ENCODE data around the gene ARID1B.

Gene ARID1B

GRCh38 chr6:157251586-157252247 is 474.5 kb downstream of the ARID1B start:
- in situ Hi-C loops (cut with MboI; ENCODE audit: low sequenced_read_pairs) = no loop called here

GRCh38 chr6:157253017-157253416 is 475.8 kb downstream of the ARID1B start:
- in situ Hi-C loops (cut with MboI; ENCODE audit: low sequenced_read_pairs) = no loop called here

DNA sequence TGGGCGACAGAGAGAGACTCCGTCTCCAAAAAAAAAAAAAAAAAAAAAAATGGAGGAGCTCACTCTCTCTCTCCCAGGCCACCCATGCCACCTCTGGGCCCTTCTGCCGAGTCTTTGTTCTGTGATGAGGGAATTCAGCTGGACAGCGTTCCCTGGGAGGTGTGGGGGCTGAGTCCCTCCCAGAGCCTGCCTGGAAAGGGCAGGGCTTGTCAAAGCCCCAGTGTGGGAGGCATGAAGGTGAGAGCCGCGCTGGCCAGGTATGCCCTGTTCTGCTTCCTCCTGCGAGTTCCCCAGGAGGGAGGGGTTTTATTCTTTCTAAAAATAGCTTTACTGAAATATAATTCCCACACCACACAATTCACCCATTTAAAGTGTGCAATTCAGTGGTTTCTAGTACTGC is 476.5 kb downstream of the ARID1B start:
- in situ Hi-C loops (cut with MboI; ENCODE audit: low sequenced_read_pairs) = no loop called here

DNA sequence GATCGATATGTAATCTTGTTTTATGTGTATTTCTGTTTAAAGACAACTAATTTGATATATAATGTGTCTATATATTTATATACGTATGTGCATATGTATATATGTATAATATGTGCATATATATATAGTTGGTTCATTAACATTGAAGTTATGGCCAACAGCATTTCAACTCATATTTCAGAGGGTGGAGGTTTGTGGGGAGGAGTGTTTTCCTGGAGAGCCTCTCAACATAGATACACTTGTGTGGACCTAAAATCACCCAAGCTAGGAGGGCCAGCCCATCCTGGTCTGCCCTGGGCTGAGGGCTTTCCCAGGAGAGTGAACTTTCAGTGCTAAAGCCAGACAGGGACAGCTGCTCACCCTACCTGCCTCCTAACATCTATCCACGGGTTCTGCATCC is 477.4 kb downstream of the ARID1B start:
- in situ Hi-C loops (cut with MboI; ENCODE audit: low sequenced_read_pairs) = no loop called here

- in situ Hi-C loops (cut with MboI; ENCODE audit: low sequenced_read_pairs) = no loop called here
Measured at GRCh38 chr6:157255079-157255478, 477.9 kb downstream of the ARID1B start.

- in situ Hi-C loops (cut with MboI; ENCODE audit: low sequenced_read_pairs) = no loop called here
Measured at GRCh38 chr6:157258878-157259277, 481.7 kb downstream of the ARID1B start.

GRCh38 chr6:157259443-157259842 is 482.3 kb downstream of the ARID1B start:
- in situ Hi-C loops (cut with MboI; ENCODE audit: low sequenced_read_pairs) = no loop called here
